Breast epithelium (tissue), 4 donors: ENCODE results near the gene CHURC1. TPM values are rescaled to one million over a fixed set of nuclear protein-coding genes. Genes with fewer than 3 reads are reported as not detected.

Experiments
- DNase-seq, 2 donors: peaks; one replicate each; pipeline ENCODE4 v3.0.0-alpha.2; 2019; ENCODE audit warnings: low spot score in 2 of 2
- H3K27ac ChIP-seq, 2 donors: fragments of 200-600 bp; sonication (generic) in 1 of 2; one replicate each; pipeline ENCODE4 v1.5.1; 2016 to 2019; ENCODE audit warnings: mild to moderate bottlenecking in 1 of 2
- H3K27me3 ChIP-seq, 2 donors: fragments of 200-600 bp; sonication (generic) in 1 of 2; one replicate each; pipeline versions ENCODE4 v1.5.1 to v1.6.0; 2017 to 2019; ENCODE audit warnings: control low read depth in 1 of 2, mild to moderate bottlenecking in 1 of 2
- H3K36me3 ChIP-seq: fragments of 200-600 bp; one replicate; pipeline ENCODE4 v1.5.1; 2019
- H3K4me1 ChIP-seq, 2 donors: fragments of 200-600 bp; sonication (generic); one replicate each; pipeline ENCODE4 v1.5.1; 2016 to 2019; ENCODE audit warnings: control low read depth in 1 of 2
- H3K4me3 ChIP-seq, 3 donors: fragments of 200-600 bp; sonication (generic); 1 replicate in 2 of 3; 2 replicates in 1 of 3; pipeline ENCODE4 v1.5.1; 2016 to 2019; ENCODE audit warnings: mild to moderate bottlenecking in 3 of 3, moderate library complexity in 2 of 3
- H3K9me3 ChIP-seq, 2 donors: fragments of 200-600 bp; sonication (generic) in 1 of 2; one replicate each; pipeline ENCODE4 v1.5.1; 2016 to 2019; ENCODE audit warnings: control low read depth in 1 of 2
- CTCF ChIP-seq, 3 donors: fragments of 450-650 bp; IDR thresholded peaks; one replicate each; pipeline ENCODE4 v1.5.1; 2016 to 2017; ENCODE audit warnings: antibody characterized with exemption in 3 of 3, mild to moderate bottlenecking in 3 of 3, moderate library complexity in 3 of 3
- POLR2A ChIP-seq: fragments of 450-650 bp; IDR thresholded peaks from one replicate; pipeline ENCODE4 v1.6.1; 2016; ENCODE audit warnings: antibody characterized with exemption, mild to moderate bottlenecking, moderate library complexity
- POLR2AphosphoS5 ChIP-seq, 3 donors: sonication (generic); formaldehyde crosslinking; IDR thresholded peaks; one replicate each; pipeline ENCODE4 v1.6.1; 2017; ENCODE audit warnings: antibody characterized with exemption in 3 of 3
- intact Hi-C: fragments of 100-400 bp; cut with DNase I; formaldehyde crosslinking; loops from one replicate; pipeline ENCODE4 v1.15.1; 2023; ENCODE audit warnings: low total_unique reads
- total RNA-seq, 3 donors: library from RNA; depleted of rRNA; stranded (reverse); fragments of >200 nt; gene quantifications; one replicate each; pipeline ENCODE4 v1.1.0, GENCODE V29; 2016

The CHURC1 gene
- total RNA-seq, 3 donors from 2014 or later: 85.6 to 122 (median 102) TPM

DNA sequence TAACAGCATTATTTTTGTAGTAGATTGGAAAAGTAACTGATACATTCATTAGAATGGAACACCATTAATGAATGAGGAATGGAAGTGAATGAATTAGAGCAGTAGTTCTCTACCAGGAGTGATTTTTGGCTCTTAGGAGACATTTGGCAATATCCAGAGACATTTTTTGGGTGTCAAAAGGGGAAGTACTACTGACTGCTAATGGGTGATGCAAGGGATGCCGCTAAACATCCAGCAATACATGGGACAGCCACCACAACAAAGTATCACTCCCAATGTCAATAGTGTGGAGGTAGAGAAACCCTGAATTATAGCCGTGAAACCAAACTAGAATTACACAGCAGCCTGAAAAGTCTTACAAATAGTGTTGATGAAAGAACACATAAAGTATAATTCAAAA lies 1.5 kb downstream of the CHURC1 start:
- H3K4me1 ChIP-seq: peaks cover 0 to 7% of the 10 kb centered on the region in 2 donors
- TF ChIP-seq CTCF (IDR thresholded peaks at IDR 0.05) (no peak), POLR2A (no peak), POLR2AphosphoS5 (IDR thresholded peaks at IDR 0.05) (no peak)
- no peak overlapping the region for H3K27ac ChIP-seq
- no peaks in the 10 kb centered on the region for H3K36me3 ChIP-seq
- no peak for DNase-seq
- H3K9me3 ChIP-seq: no peaks in the 10 kb centered on the region
- peak overlapping the region in 1 of 3 donors; percentile 96 for H3K4me3 ChIP-seq
- intact Hi-C loops: no loop called here
- H3K27me3 ChIP-seq: no peaks in the 10 kb centered on the region

GRCh38 chr14:64918216-64918615 lies 4.0 kb downstream of the CHURC1 start:
- no peaks in the 10 kb centered on the region for H3K9me3 ChIP-seq
- intact Hi-C loops: no loop called here
- no peaks in the 10 kb centered on the region for H3K36me3 ChIP-seq
- no peak overlapping the region for H3K4me3 ChIP-seq
- no peak for DNase-seq
- TF ChIP-seq CTCF (IDR thresholded peaks at IDR 0.05) (no peak), POLR2AphosphoS5 (IDR thresholded peaks at IDR 0.05) (no peak), POLR2A (no peak)
- H3K4me1 ChIP-seq: peaks cover 0 to 7% of the 10 kb centered on the region in 2 donors
- H3K27me3 ChIP-seq: no peaks in the 10 kb centered on the region
- H3K27ac ChIP-seq: no peak overlapping the region

- TF ChIP-seq POLR2A: no peak
- no peaks in the 10 kb centered on the region for H3K36me3 ChIP-seq
- no peaks in the 10 kb centered on the region for H3K27me3 ChIP-seq
- H3K4me1 ChIP-seq: peaks cover 0 to 7% of the 10 kb centered on the region in 2 donors
- H3K9me3 ChIP-seq: no peaks in the 10 kb centered on the region
- no peak overlapping the region for H3K4me3 ChIP-seq
- H3K27ac ChIP-seq: no peak overlapping the region
- no peak for DNase-seq
- intact Hi-C loops: no loop called here
Observed at GRCh38 chr14:64919215-64919614, 5.0 kb downstream of the CHURC1 start.

DNA sequence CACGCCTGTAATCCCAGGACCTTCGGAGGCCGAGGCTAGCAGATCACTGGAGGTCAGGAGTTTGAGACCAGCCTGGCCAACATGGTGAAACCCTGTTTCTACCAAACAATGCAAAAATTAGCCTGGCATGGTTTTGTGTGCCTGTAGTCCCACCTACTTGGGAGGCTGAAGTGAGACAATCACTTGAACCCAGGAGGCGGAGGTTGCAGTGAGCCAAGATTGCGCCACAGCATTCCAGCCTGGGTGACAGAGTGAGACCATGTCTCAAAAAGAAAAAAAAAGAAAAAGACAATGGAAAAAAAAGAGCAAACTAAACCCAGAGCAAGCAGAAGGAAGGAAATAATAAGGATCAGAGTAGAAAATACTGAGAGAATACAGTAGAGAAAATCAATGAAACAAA lies 5.4 kb downstream of the CHURC1 start:
- no peak overlapping the region for H3K27ac ChIP-seq
- intact Hi-C loops: no loop called here
- no peak overlapping the region for H3K4me3 ChIP-seq
- H3K4me1 ChIP-seq: peaks cover 0 to 7% of the 10 kb centered on the region in 2 donors
- no peak for DNase-seq
- no peaks in the 10 kb centered on the region for H3K36me3 ChIP-seq
- no peaks in the 10 kb centered on the region for H3K9me3 ChIP-seq
- no peak for TF ChIP-seq POLR2AphosphoS5 (IDR thresholded peaks at IDR 0.05)
- TF ChIP-seq POLR2A: no peak
- no peak for TF ChIP-seq CTCF (IDR thresholded peaks at IDR 0.05)
- no peaks in the 10 kb centered on the region for H3K27me3 ChIP-seq

GRCh38 chr14:64920465-64920864 lies 6.2 kb downstream of the CHURC1 start:
- H3K27me3 ChIP-seq: no peaks in the 10 kb centered on the region
- no peak for DNase-seq

More at GRCh38 chr14:64920465-64920864, 6.2 kb downstream of the CHURC1 start:
- H3K4me3 ChIP-seq: no peak overlapping the region
- intact Hi-C loops: no loop called here
- no peaks in the 10 kb centered on the region for H3K9me3 ChIP-seq
- TF ChIP-seq POLR2AphosphoS5 (IDR thresholded peaks at IDR 0.05) (no peak), POLR2A (no peak), CTCF (IDR thresholded peaks at IDR 0.05) (no peak)
- H3K36me3 ChIP-seq: no peaks in the 10 kb centered on the region
- H3K4me1 ChIP-seq: peaks cover 0 to 4% of the 10 kb centered on the region in 2 donors
- H3K27ac ChIP-seq: no peak overlapping the region
